Natural killer cell (primary cell): ENCODE data around the gene DOK6. TPM values are rescaled to one million over a fixed set of nuclear protein-coding genes. Genes with fewer than 3 reads are reported as not detected.

ENCODE experiments used
- ATAC-seq, 3 donors: fragments of 150-1000 bp in 2 of 3; fragments of 200-7000 bp in 1 of 3; cut with Tn5 transposase; 1 replicate in 1 of 3; 2 replicates in 2 of 3; pipeline ENCODE4 v1.10.0; 2021; ENCODE audit warnings: mild to moderate bottlenecking in 2 of 3, moderate library complexity in 2 of 3
- DNase-seq, 2 donors: peaks; one replicate each; pipeline versions ENCODE4 v3.0.0 to v3.0.0-alpha.2; 2013 to 2021; ENCODE audit warnings: mixed read lengths in 1 of 2
- H3K27ac ChIP-seq: one replicate; pipeline ENCODE4 v1.5.1; 2013; ENCODE audit warnings: mild to moderate bottlenecking, low read length
- H3K27me3 ChIP-seq: one replicate; pipeline ENCODE4 v1.6.1; 2013; ENCODE audit warnings: low read length; ENCODE audit not compliant: control insufficient read depth, insufficient read depth
- H3K36me3 ChIP-seq: one replicate; pipeline ENCODE4 v1.6.1; 2013; ENCODE audit warnings: low read length; ENCODE audit not compliant: control insufficient read depth, insufficient read depth
- H3K4me1 ChIP-seq: one replicate; pipeline ENCODE4 v1.6.1; 2013; ENCODE audit warnings: low read length; ENCODE audit not compliant: control insufficient read depth, insufficient read depth
- H3K4me3 ChIP-seq: one replicate; pipeline ENCODE4 v1.5.1; 2013; ENCODE audit warnings: low read length
- H3K9me3 ChIP-seq: one replicate; pipeline ENCODE4 v1.6.1; 2013; ENCODE audit warnings: low read length; ENCODE audit not compliant: control insufficient read depth, insufficient read depth
- H3K27ac Mint-ChIP-seq, 2 donors: one replicate each; pipeline ENCODE4 v1.8.0; 2022; ENCODE audit warnings: mild to moderate bottlenecking in 2 of 2, mixed read lengths in 2 of 2, moderate library complexity in 1 of 2
- H3K27me3 Mint-ChIP-seq, 2 donors: one replicate each; pipeline ENCODE4 v1.8.0; 2022; ENCODE audit warnings: low read depth in 2 of 2, mixed read lengths in 2 of 2
- H3K36me3 Mint-ChIP-seq: one replicate; pipeline ENCODE4 v1.8.0; 2022; ENCODE audit warnings: mixed read lengths
- H3K4me1 Mint-ChIP-seq, 2 donors: one replicate each; pipeline ENCODE4 v1.8.0; 2022; ENCODE audit warnings: mixed read lengths in 2 of 2
- H3K4me3 Mint-ChIP-seq: one replicate; pipeline ENCODE4 v1.8.0; 2022; ENCODE audit warnings: mild to moderate bottlenecking, moderate library complexity, mixed read lengths
- H3K9me3 Mint-ChIP-seq, 2 donors: one replicate each; pipeline ENCODE4 v1.8.0; 2022; ENCODE audit warnings: mixed read lengths in 2 of 2
- WGBS: methylation state at CpG from one replicate; pipeline ENCODE4 v1.1.7; 2013; ENCODE audit warnings: missing lambda C conversion rate; ENCODE audit not compliant: insufficient coverage; 5-methylcytosine and 5-hydroxymethylcytosine counted together
- intact Hi-C: fragments of 100-400 bp; cut with micrococcal nuclease; formaldehyde crosslinking; loops from one replicate; pipeline ENCODE4 v1.14.2; 2022
- total RNA-seq, 4 donors: library from RNA; stranded (reverse); fragments of 120-200 nt in 1 of 4; gene quantifications; one replicate each; pipeline versions ENCODE4 v1.2.3 to v1.2.4, GENCODE V29; 2013 to 2022
- TF ChIP-seq, protein P1 (sequence below): fragments of 200-600 bp; IDR thresholded peaks from one replicate; pipeline ENCODE4 v1.8.0; 2022; ENCODE audit warnings: antibody characterized with exemption

Gene DOK6
- total RNA-seq, 3 donors from 2014 or later (not counting 1 experiment from before 2014, with no cell fraction given) = 0.02 TPM; not detected in 2

DNA sequence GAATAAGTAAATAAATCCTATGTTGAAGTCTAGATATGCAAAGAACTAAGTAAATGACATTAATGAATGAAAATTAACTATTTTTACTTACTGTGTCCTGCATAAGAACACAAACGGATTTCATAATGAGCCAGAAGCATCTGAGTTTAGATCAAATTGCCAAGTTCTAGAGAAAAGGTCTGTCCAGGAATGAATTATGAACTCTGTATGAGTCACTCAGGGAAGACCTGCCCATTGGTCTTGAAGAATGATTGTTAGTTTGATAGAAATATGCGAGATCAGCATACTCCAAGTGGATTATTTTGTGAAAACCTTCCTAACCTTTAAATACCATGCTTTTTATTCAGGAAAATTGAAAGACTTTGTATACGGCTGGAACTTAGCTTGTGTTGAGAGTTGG, 189.5 kb downstream of the DOK6 start:
- intact Hi-C loops = no loop called here
- no peaks in the 10 kb centered on the region for H3K4me1 ChIP-seq
- Mint-ChIP-seq H3K27me3 (peaks cover 19 to 21% of the 10 kb centered on the region in 2 donors), H3K36me3 (no peaks in the 10 kb centered on the region), H3K27ac (no peak overlapping the region), H3K4me1 (no peaks in the 10 kb centered on the region), H3K4me3 (no peak overlapping the region), H3K9me3 (peaks cover 0 to 4% of the 10 kb centered on the region in 2 donors)
- H3K27ac ChIP-seq = no peak overlapping the region
- TF ChIP-seq, protein P1, sequence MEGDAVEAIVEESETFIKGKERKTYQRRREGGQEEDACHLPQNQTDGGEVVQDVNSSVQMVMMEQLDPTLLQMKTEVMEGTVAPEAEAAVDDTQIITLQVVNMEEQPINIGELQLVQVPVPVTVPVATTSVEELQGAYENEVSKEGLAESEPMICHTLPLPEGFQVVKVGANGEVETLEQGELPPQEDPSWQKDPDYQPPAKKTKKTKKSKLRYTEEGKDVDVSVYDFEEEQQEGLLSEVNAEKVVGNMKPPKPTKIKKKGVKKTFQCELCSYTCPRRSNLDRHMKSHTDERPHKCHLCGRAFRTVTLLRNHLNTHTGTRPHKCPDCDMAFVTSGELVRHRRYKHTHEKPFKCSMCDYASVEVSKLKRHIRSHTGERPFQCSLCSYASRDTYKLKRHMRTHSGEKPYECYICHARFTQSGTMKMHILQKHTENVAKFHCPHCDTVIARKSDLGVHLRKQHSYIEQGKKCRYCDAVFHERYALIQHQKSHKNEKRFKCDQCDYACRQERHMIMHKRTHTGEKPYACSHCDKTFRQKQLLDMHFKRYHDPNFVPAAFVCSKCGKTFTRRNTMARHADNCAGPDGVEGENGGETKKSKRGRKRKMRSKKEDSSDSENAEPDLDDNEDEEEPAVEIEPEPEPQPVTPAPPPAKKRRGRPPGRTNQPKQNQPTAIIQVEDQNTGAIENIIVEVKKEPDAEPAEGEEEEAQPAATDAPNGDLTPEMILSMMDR = no peak
- WGBS = 84% methylated on average over 3 of the region's 3 CpGs
- DNase-seq (no peak), ATAC-seq (no peak)
- no peak overlapping the region for H3K4me3 ChIP-seq
- no peaks in the 10 kb centered on the region for H3K27me3 ChIP-seq
- H3K9me3 ChIP-seq = no peaks in the 10 kb centered on the region
- H3K36me3 ChIP-seq = no peaks in the 10 kb centered on the region

DNA sequence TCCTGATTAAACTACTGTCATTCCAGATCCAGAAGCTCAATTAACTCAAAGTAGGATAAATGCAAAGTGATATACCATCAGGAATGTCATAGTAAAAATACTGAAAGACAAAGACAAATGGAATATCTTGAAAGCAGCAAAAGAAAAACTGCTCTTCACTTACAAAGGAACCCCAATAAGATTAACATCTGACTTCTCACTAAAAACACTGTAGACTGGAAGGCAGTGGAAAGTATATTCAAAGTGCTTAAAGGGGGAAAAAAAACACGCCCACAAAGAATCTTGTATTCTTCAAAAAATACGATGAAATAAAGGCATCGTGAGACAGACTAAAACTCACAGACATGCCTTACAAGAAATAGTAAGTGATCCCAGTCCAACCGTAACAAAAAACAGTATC, 195.7 kb downstream of the DOK6 start:
- TF ChIP-seq, protein P1 = no peak
- ATAC-seq = no peak
- H3K4me3 Mint-ChIP-seq = no peak overlapping the region
- no peak overlapping the region for H3K27ac Mint-ChIP-seq
- Histone ChIP-seq H3K4me1 (no peaks in the 10 kb centered on the region), H3K9me3 (no peaks in the 10 kb centered on the region), H3K27ac (no peak overlapping the region), H3K4me3 (no peak overlapping the region), H3K36me3 (no peaks in the 10 kb centered on the region), H3K27me3 (no peaks in the 10 kb centered on the region)
- DNase-seq = no peak
- peaks cover 11% of the 10 kb centered on the region for H3K36me3 Mint-ChIP-seq
- intact Hi-C loops = no loop called here
- peaks cover 7 to 9% of the 10 kb centered on the region in 2 donors for H3K27me3 Mint-ChIP-seq
- 100% methylated on average over 1 of the region's 4 CpGs for WGBS
- no peaks in the 10 kb centered on the region for H3K4me1 Mint-ChIP-seq
- peaks cover 4% of the 10 kb centered on the region in 2 donors for H3K9me3 Mint-ChIP-seq

DNA sequence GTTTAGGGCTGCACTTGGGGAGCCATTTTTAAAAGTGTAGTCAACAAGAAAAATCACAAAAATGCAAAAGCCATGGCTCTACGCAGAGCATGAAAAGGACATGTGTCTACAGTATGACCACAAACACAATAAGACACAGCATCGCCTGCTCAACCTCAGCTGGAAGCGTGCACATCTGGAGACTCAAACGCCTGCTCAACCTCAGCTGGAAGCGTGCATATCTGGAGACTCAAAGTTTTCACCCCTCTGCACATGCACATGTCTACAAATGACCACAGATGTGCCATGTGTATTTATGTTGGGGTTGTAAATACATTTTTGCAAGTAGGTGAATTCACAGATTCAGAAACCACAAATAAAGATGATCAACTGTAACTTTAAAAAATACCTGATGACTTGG, 196.9 kb downstream of the DOK6 start:
- Mint-ChIP-seq H3K36me3 (peaks cover 11% of the 10 kb centered on the region), H3K9me3 (peaks cover 4% of the 10 kb centered on the region in 2 donors), H3K4me1 (no peaks in the 10 kb centered on the region), H3K27me3 (peaks cover 6 to 16% of the 10 kb centered on the region in 2 donors), H3K4me3 (no peak overlapping the region), H3K27ac (no peak overlapping the region)
- ATAC-seq (no peak), DNase-seq (no peak)
- intact Hi-C loops = no loop called here
- Histone ChIP-seq H3K9me3 (no peaks in the 10 kb centered on the region), H3K27me3 (no peaks in the 10 kb centered on the region), H3K4me3 (no peak overlapping the region), H3K4me1 (no peaks in the 10 kb centered on the region), H3K36me3 (no peaks in the 10 kb centered on the region), H3K27ac (no peak overlapping the region)
- WGBS = 89% methylated on average over 5 of the region's 5 CpGs
- TF ChIP-seq, protein P1 = no peak

DNA sequence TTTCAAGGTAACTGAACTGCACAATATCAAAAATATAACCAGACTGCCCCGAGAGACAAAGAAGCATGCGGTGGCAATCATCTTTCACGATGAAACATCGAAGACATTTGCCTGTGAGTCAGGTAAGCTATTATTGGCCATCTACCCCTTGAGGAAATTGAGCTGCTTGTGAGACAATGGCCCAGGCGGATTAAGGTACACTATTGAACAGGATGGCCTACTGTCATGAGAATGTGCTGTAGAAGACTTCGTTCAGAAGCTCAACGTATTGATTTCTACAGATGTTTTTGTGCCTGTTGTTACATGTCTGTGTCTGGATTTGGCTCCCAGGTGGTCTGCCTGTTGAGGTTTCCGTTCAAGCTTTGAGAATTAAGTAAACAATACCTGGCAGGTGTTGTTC, 198.7 kb downstream of the DOK6 start:
- intact Hi-C loops = no loop called here
- no peaks in the 10 kb centered on the region for H3K4me1 Mint-ChIP-seq
- Histone ChIP-seq H3K27me3 (no peaks in the 10 kb centered on the region), H3K9me3 (no peaks in the 10 kb centered on the region), H3K36me3 (no peaks in the 10 kb centered on the region), H3K27ac (no peak overlapping the region), H3K4me1 (no peaks in the 10 kb centered on the region), H3K4me3 (no peak overlapping the region)
- TF ChIP-seq, protein P1 = no peak
- DNase-seq (no peak), ATAC-seq (no peak)
- 89% methylated on average over 8 of the region's 8 CpGs for WGBS
- H3K27me3 Mint-ChIP-seq = peaks cover 6 to 16% of the 10 kb centered on the region in 2 donors
- H3K4me3 Mint-ChIP-seq = no peak overlapping the region
- H3K9me3 Mint-ChIP-seq = peaks cover 4% of the 10 kb centered on the region in 2 donors
- no peak overlapping the region for H3K27ac Mint-ChIP-seq
- peaks cover 11% of the 10 kb centered on the region for H3K36me3 Mint-ChIP-seq
